ENCODE measurements around the gene USF2. TPM values are rescaled to one million over a fixed set of nuclear protein-coding genes. Genes with fewer than 3 reads are reported as not detected.

Gene USF2
- total RNA-seq, 4 donors from 2014 or later, result 118 to 169 (median 143) TPM

GRCh38 chr19:35288331-35288730 lies 19.6 kb downstream of the USF2 start:
- TF ChIP-seq, protein P1, sequence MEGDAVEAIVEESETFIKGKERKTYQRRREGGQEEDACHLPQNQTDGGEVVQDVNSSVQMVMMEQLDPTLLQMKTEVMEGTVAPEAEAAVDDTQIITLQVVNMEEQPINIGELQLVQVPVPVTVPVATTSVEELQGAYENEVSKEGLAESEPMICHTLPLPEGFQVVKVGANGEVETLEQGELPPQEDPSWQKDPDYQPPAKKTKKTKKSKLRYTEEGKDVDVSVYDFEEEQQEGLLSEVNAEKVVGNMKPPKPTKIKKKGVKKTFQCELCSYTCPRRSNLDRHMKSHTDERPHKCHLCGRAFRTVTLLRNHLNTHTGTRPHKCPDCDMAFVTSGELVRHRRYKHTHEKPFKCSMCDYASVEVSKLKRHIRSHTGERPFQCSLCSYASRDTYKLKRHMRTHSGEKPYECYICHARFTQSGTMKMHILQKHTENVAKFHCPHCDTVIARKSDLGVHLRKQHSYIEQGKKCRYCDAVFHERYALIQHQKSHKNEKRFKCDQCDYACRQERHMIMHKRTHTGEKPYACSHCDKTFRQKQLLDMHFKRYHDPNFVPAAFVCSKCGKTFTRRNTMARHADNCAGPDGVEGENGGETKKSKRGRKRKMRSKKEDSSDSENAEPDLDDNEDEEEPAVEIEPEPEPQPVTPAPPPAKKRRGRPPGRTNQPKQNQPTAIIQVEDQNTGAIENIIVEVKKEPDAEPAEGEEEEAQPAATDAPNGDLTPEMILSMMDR (IDR thresholded peaks at IDR 0.05 in 4 of 5, conservative IDR thresholded peaks at IDR 0.05 in 1 of 5), result no peak
- TF ChIP-seq POLR2A (IDR thresholded peaks at IDR 0.05), result no peak
- intact Hi-C loops (cut with DNase I; ENCODE audit: low total_unique reads), result no loop called here
- H3K4me3 ChIP-seq, result no peak overlapping the region
- in situ Hi-C loops (cut with MboI; ENCODE audit: low sequenced_read_pairs in 4 of 4), result no loop called here
- ATAC-seq, result no peak
- peaks cover 1 to 12% (median 7%) of the 10 kb centered on the region in 3 donors for H3K27me3 ChIP-seq
- H3K36me3 ChIP-seq, result no peaks in the 10 kb centered on the region
- H3K9me3 ChIP-seq, result no peaks in the 10 kb centered on the region
- no peaks in the 10 kb centered on the region for H3K4me1 ChIP-seq
- DNase-seq, result no peak
- no peak overlapping the region for H3K27ac ChIP-seq

- Histone ChIP-seq H3K36me3 (no peaks in the 10 kb centered on the region), H3K4me3 (no peak overlapping the region), H3K27ac (no peak overlapping the region), H3K9me3 (no peaks in the 10 kb centered on the region), H3K4me1 (no peaks in the 10 kb centered on the region), H3K27me3 (peaks cover 5 to 18% (median 13%) of the 10 kb centered on the region in 3 donors)
- no peak for TF ChIP-seq POLR2A (IDR thresholded peaks at IDR 0.05)
- TF ChIP-seq, protein P1 (IDR thresholded peaks at IDR 0.05 in 4 of 5, conservative IDR thresholded peaks at IDR 0.05 in 1 of 5), result no peak
- intact Hi-C loops (cut with DNase I; ENCODE audit: low total_unique reads), result no loop called here
- in situ Hi-C loops (cut with MboI; ENCODE audit: low sequenced_read_pairs in 4 of 4), result no loop called here
- DNase-seq (no peak), ATAC-seq (no peak)
Observed at GRCh38 chr19:35288906-35289305, 20.1 kb downstream of the USF2 start.

- Histone ChIP-seq H3K9me3 (no peaks in the 10 kb centered on the region), H3K4me1 (no peaks in the 10 kb centered on the region), H3K27ac (no peak overlapping the region), H3K36me3 (no peaks in the 10 kb centered on the region), H3K4me3 (no peak overlapping the region), H3K27me3 (peaks cover 5 to 23% (median 22%) of the 10 kb centered on the region in 3 donors)
- intact Hi-C loops (cut with DNase I; ENCODE audit: low total_unique reads), result no loop called here
- in situ Hi-C loops (cut with MboI; ENCODE audit: low sequenced_read_pairs in 4 of 4), result no loop called here
- ATAC-seq (no peak), DNase-seq (no peak)
- TF ChIP-seq, protein P1 (IDR thresholded peaks at IDR 0.05 in 4 of 5, conservative IDR thresholded peaks at IDR 0.05 in 1 of 5), result no peak
- no peak for TF ChIP-seq POLR2A (IDR thresholded peaks at IDR 0.05)
Observed at GRCh38 chr19:35290381-35291127, 21.8 kb downstream of the USF2 start.

DNA sequence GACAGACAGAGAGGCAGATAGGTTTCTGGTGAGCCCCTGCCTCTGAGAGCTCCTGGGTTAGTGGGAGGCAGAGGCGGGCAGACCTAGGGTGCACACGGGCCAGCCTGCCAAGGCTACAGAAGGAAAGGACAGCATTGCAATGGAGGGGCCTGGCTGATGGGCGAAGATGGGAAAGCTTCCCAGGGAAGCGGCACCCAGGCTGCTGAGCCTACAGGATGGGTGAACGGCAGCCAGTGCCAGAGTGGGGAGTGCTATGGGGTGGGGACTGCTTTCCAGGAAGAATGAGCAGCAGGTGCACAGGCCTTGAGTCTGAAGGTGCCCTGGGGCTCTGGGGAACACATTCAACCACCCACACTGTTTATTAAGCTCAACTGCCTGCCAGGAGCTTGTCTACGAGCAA lies 22.5 kb downstream of the USF2 start:
- Histone ChIP-seq H3K27ac (no peak overlapping the region), H3K4me1 (no peaks in the 10 kb centered on the region), H3K36me3 (no peaks in the 10 kb centered on the region), H3K27me3 (peaks cover 5 to 23% (median 22%) of the 10 kb centered on the region in 3 donors), H3K4me3 (no peak overlapping the region), H3K9me3 (no peaks in the 10 kb centered on the region)
- ATAC-seq (no peak), DNase-seq (no peak)
- in situ Hi-C loops (cut with MboI; ENCODE audit: low sequenced_read_pairs in 4 of 4), result no loop called here
- no peak for TF ChIP-seq POLR2A (IDR thresholded peaks at IDR 0.05)
- TF ChIP-seq, protein P1 (IDR thresholded peaks at IDR 0.05 in 4 of 5, conservative IDR thresholded peaks at IDR 0.05 in 1 of 5), result no peak
- intact Hi-C loops (cut with DNase I; ENCODE audit: low total_unique reads), result no loop called here

Data from gastrocnemius medialis (tissue), 4 donors.